HS-5 (cell line): ENCODE measurements around the gene SYNC.

Experiments
- DNase-seq: peaks from one replicate; pipeline ENCODE4 v3.0.0-alpha.2; 2012; ENCODE audit warnings: low read depth

Gene SYNC

GRCh38 chr1:32702599-32703478, at the start of gene SYNC:
SYNC (minus strand) TSS chr1:32702770; CDS start chr1:32702660, 110 bp downstream.
- no peak for DNase-seq

- no peak for DNase-seq
These were observed 47.2 kb upstream of the SYNC start for GRCh38 chr1:32749771-32750170.

- DNase-seq = no peak
These were observed 46.8 kb upstream of the SYNC start for GRCh38 chr1:32749332-32749731.

DNA sequence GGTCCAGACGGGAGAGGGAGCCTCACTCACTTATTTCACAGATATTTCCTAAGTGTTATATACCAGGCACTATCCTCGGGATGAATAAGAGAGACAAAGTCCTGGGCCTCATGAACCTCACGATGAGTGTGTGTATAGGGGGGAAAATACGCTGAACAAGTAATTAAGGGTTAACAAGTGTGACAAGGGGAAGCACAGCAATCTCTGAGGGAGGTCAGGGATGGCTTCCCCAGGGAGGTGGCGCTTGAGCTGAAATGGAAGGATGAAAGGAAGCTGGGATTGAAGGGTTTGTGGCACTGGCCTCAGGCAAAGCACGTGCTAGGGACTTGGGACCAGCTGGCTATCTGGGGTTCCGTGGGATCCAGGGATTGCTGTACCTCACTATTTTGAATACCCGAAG, 46.4 kb upstream of the SYNC start:
- DNase-seq = no peak

DNA sequence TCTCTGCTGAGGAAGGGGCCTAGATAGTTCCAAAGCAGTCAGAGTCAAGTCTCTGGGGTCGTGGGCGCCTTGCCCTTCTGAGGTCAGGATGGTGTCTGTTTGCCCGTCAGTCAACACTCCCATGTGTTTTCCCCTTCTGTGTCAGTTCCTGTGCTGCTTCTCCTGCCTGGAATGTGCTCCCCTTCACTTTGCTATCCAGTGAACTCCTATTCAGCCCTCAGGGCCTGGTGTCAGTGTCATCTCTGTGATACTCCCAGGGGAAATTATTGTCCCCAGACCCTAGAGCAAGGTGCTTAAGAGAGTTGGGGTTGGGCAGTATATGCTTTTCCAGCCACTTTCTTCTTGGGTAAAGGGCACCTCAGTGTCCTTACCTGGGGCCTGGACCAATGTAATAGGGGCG, 45.8 kb upstream of the SYNC start:
- DNase-seq = no peak

GRCh38 chr1:32746130-32746529, 43.6 kb upstream of the SYNC start:
- no peak for DNase-seq

DNA sequence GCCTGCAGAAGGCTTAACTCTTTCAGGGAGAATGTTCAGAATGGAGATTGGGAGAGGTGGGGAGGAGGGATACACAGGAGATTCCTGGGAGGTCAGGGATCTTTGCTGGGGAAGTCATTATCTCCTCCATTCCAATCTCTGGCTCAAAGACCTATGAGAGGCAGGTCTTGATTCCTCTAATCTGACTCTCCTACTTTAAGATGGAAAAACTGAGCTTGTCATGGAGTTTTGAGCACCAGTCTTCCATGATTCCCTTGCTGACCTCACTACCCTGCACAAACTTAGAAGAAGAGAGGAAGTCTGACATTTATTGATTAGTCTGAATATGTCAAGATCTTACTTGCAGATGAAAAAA, 41.5 kb upstream of the SYNC start:
- DNase-seq = no peak

- no peak for DNase-seq
These were observed 41.0 kb upstream of the SYNC start for GRCh38 chr1:32743380-32744070.

DNA sequence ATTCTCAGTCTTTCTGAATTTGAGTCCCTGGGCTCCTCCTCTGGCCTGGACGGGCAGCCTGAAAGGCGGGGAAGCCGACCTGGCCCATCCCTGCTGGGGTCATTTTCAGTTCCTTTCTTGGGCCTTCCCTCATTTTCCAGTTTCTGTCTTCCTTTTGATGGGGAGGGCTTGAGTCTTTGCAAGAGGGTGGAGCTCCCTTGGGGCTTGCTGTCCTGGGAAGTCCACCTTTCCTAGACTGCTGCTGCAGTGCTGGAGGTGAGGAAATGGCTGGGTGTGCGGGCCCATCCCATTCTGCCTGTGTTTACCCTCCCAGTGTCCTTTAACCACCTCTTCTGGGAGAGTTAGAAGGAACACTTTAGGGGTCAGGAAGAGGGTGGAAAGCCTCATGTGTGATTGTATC, 40.4 kb upstream of the SYNC start:
- DNase-seq = no peak

GRCh38 chr1:32742199-32742947, 39.8 kb upstream of the SYNC start:
- no peak for DNase-seq

DNA sequence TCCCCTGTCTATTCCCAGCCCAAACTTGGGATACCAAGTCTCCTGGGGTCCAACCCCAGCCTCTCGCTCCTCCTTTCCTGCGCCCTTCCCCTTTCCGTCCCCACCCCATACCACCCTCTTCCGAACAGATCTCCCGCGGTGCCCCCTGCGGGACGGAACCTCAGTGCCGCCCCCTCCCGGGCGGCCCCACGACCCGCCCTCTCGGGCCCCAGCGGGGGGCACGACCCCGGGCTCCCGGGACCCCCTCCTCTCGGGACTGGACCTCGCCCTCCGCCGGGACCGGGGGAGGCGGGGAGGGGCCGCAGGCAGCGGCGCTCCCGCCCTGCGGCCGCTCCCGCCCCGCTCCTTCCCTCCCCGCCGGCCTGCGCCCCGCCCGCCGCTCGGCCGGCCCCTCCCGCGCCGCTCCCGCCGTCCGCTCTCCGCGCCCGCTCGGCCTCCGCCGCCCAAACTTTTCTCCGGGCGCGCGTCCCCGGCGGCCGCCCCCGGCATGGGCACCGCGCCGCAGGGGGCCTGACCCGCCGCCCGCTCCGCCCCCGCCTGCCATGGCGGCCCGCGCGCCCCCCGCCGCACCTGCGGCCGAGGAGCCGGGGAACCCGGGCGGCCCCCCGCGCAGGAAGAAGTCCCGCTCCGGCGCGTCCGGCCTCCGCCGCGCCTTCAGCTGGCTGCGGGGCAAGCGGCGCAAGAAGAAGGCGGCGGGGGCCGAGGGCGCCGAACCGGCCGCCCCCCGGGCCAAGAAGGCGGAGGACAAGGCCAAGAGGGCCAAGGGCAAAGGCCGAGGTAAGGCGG, 39.0 kb upstream of the SYNC start:
- no peak for DNase-seq

GRCh38 chr1:32741059-32741412, 38.5 kb upstream of the SYNC start:
- no peak for DNase-seq

- DNase-seq = no peak
These were observed 34.5 kb upstream of the SYNC start for GRCh38 chr1:32736812-32737791.

DNA sequence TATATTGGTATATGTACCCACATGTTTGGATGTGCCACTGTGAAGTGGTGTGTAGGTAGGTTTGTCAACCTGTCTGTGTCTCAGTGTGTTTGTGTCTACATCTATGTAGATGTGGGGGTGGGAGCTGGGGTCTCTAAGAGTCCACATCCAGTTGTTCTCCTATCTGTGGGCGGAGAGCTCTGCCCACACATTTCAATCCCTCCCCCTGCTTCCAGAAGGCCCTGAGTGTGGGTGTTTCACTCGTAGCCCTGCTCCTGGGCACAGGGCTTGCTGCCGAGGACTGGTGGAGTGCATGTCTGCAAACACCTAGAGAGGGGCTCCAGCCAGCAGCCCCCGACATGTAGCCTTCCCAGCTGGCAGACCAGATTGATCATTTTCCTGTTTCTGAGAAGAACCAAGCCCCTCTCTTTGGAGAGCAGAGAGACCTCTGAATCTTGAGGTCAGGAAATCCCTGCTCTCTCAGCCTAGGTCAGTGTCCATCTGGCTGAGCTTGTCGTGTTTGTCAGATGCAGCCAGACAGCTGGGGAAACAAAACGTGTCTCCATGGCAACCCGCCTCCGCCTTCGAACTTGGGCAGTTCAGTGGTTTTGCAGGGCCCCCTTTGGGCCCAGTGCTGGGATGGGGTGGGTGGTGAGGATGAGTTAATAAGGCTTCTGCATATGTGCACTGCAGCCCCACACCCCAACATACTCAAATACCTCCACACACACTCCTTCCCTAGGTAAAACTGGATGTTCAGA, 31.2 kb upstream of the SYNC start:
- DNase-seq = no peak

DNA sequence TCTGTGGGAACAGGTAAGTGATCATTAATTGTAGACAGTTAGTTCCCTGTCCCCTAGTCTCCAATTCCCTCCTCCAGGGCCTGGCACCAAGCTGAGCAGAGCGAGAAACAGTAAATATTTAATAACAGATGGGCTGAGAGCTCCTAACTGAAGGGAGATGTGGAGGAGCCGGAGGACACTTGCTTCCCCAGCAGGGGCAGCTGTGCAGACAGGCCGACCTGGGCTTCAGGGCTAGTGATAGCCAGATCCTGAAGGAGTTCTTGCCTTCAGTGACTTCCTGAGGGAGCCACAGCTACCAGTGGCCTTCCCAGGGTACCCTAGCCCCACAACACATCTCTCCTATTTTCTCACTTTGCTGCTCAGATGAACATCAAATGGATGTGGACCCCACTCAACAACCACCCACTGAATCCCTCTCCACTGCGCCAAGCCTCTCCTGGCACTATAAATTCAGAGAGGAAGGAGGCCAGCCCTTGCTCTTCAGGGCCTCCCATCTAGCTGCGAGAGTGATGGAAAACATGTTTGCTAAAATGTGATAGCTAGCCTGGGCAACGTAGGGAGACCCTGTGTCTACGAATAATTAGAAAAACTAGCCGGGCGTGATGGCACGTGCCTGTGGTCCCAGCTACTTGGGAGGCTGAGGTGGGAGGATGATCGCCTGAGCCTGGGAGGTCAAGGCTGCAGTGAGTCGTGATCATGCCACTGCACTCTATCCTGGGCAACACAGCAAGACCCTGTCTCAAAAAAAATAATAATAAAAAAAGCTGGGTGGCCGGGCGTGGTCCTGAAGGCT, 26.9 kb upstream of the SYNC start:
- DNase-seq = no peak

DNA sequence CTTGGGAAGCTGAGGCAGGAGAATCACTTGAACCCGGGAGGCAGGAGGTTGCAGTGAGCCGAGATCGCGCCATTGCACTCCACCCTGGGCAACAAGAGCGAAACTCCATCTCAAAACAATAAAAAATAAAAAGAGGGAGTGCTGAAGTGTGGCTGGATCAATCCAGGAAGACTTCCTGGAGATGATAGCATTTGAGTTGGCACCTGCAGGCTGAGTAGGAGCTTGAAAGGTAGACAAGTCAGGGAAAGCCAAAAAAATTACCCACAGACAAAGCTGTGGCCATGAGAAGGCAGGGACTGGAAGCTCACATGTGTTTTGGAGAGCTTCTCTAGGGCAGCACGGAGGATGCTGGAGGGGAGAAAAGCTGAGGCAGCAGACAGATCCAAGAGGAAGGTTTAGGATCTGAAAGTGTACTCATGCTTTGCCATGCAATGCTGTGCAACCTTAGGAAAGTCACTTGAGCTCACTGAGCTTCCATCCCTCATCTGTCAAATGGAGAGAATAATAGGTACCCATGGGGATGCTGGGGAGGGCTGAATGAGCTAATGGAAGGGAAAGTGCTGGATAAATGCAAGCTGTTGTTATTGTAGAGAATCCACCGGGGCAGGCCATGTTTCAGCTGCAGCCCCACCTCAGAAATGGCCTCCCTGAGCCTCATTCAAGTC, 26.0 kb upstream of the SYNC start:
- no peak for DNase-seq

- no peak for DNase-seq
These were observed 25.3 kb upstream of the SYNC start for GRCh38 chr1:32727876-32728275.

DNA sequence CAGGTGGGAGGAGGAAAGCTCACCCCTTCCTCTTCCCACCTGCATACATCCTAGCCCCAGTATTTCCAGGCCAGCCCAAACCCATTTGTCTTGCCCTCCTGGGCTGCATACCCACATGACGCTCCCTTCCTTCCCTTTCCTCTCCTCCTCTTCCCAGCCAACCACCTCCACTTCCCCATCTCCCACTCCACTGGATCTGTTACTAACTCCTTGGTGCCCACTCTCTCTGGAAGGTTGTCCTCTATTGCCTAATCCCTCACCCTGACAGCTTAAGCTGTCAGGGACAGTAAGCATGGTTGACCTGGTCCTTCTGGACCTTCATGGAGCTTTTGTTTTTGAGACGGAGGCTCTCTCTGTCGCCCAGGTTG, 23.0 kb upstream of the SYNC start:
- DNase-seq = no peak
